HG03571 (cell line): ENCODE results near the gene FAM107A.

Experiments used
- ATAC-seq: cut with Tn5 transposase; IDR thresholded peaks from one replicate; pipeline ENCODE4 v1.9.1; 2021; ENCODE audit not compliant: unreplicated experiment

FAM107A gene

GRCh38 chr3:58577269-58577821 lies at the start of gene FAM107A:
Gene FAM107A, minus strand, starts transcription at chr3:58577391. Its CDS starts 7,531 bp downstream, at chr3:58569860.
- ATAC-seq = no peak

- ATAC-seq = no peak
Measured at GRCh38 chr3:58625196-58625824, 48.1 kb upstream of the FAM107A start.

- no peak for ATAC-seq
Measured at GRCh38 chr3:58624550-58624949, 47.4 kb upstream of the FAM107A start.

GRCh38 chr3:58623961-58624360 lies 46.8 kb upstream of the FAM107A start:
- no peak for ATAC-seq

- ATAC-seq = no peak
Measured at GRCh38 chr3:58623478-58623877, 46.3 kb upstream of the FAM107A start.

- no peak for ATAC-seq
Measured at GRCh38 chr3:58622892-58623291, 45.7 kb upstream of the FAM107A start.

- no peak for ATAC-seq
Measured at GRCh38 chr3:58622436-58622835, 45.2 kb upstream of the FAM107A start.

- ATAC-seq = no peak
Measured at GRCh38 chr3:58621086-58621830, 44.1 kb upstream of the FAM107A start.

- ATAC-seq = no peak
Measured at GRCh38 chr3:58620421-58620820, 43.2 kb upstream of the FAM107A start.

- ATAC-seq = no peak
Measured at GRCh38 chr3:58617338-58617761, 40.2 kb upstream of the FAM107A start.

- ATAC-seq = no peak
Measured at GRCh38 chr3:58613236-58614132, 36.3 kb upstream of the FAM107A start.

GRCh38 chr3:58612830-58613229 lies 35.6 kb upstream of the FAM107A start:
- no peak for ATAC-seq

- no peak for ATAC-seq
Measured at GRCh38 chr3:58609990-58610389, 32.8 kb upstream of the FAM107A start.

- no peak for ATAC-seq
Measured at GRCh38 chr3:58608648-58609047, 31.5 kb upstream of the FAM107A start.

- ATAC-seq = no peak
Measured at GRCh38 chr3:58607816-58608215, 30.6 kb upstream of the FAM107A start.

- ATAC-seq = no peak
Measured at GRCh38 chr3:58606693-58607092, 29.5 kb upstream of the FAM107A start.

- no peak for ATAC-seq
Measured at GRCh38 chr3:58604031-58604430, 26.8 kb upstream of the FAM107A start.

GRCh38 chr3:58603606-58604005 lies 26.4 kb upstream of the FAM107A start:
- no peak for ATAC-seq

GRCh38 chr3:58597770-58598310 lies 20.6 kb upstream of the FAM107A start:
- ATAC-seq = no peak

GRCh38 chr3:58596834-58597518 lies 19.8 kb upstream of the FAM107A start:
- no peak for ATAC-seq
